Erythroblast (primary cell): Measurements from ENCODE around the gene DPP9.

Experiments
- GATA1 ChIP-seq: IDR thresholded peaks from 2 replicates; pipeline ENCODE4 v1.6.1; 2011; ENCODE audit warnings: low read depth, mild to moderate bottlenecking, control low read depth, low read length, moderate library complexity
- POLR2A ChIP-seq: IDR thresholded peaks from 2 replicates; pipeline ENCODE4 v1.6.1; 2011; ENCODE audit warnings: mild to moderate bottlenecking, low read length

- TF ChIP-seq POLR2A (no peak), GATA1 (no peak)
These were observed 2.4 kb downstream of the DPP9 start for GRCh38 chr19:4721196-4721595.
